Measurements from ENCODE around the gene WSB1.

WSB1 gene

DNA sequence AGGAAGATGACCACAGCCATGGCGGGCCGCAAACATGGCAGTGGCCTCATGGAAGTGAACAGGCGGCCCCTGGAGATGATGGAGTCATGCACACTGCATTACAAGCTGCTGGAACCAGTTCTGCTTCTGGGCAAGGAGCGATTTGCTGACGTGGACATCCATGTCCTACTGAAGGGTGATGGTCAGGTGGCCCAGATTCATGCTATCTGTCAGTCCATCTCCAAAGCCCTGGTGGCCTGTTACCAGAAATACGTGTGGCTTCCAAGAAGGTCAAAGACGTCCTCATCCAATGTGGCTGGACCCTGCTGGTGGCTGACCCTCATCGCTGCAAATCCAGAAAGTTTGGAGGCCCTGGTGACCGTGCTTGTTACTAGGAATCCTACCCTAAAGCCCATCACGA lies 13.4 kb upstream of the WSB1 start:
- no peak for DNase-seq (ENCODE audit: low read depth in 2 of 2)

DNA sequence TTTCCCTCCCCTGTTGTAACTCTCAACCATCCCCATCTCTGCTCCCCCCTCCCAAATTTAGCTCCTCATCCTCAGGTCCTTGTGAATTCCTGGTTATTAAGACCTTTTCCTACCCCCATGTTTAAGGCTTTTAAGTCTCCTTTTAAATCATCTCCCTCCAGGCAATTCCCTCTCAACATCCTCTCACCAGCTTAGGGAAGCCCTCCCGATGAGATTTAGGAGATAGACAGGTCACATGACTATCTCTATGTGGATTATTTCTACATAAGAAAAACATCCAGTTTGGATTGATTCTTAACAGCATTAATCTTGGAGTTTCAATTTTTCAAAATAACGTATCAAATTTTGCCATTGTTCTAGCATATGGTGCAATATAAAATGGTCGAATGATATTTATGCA lies 12.5 kb upstream of the WSB1 start:
- no peak for DNase-seq (ENCODE audit: low read depth in 2 of 2)

DNA sequence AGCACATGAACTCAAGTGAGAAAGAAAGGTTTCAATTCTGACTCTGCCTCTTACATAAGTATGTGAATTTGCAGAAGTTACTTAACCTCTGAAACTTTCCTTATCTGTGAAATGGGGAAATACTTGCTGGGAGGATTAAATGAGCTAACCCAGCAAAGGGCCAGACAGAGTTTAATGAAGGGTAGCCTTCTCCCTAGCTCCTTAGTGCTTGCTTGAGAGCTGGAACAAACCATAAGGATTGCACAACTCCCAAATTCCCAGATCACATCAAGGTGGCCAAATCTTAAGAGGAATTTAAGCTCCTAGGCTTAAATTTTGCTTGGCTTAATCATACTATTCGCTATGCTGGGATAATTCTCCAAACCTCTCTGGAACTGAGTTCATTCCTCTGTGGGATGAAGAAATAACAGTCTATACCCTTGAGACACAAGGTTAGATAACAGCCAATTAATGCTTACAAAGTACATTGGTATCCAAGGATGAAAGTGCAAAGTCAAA lies 11.8 kb upstream of the WSB1 start:
- no peak for DNase-seq (ENCODE audit: low read depth in 2 of 2)

DNA sequence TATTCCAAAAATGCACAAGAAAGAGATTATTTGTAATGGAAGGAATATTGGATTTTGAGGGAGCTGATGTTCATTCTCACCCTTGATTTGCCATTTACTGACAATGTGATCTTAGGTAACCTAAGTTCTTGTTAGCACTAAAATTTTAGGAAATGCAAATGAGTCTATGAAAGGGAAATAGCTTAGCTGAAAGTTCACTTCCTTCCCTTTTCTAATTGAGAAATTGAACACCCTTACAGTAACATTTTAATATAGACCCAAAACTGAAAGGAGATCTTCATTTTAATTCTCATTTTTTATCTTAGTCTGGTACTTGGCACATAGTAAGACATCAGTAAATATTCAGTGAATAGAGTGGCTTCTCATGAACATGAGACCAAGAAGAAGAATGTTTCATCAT lies 10.9 kb upstream of the WSB1 start:
- DNase-seq (ENCODE audit: low read depth in 2 of 2): no peak

DNA sequence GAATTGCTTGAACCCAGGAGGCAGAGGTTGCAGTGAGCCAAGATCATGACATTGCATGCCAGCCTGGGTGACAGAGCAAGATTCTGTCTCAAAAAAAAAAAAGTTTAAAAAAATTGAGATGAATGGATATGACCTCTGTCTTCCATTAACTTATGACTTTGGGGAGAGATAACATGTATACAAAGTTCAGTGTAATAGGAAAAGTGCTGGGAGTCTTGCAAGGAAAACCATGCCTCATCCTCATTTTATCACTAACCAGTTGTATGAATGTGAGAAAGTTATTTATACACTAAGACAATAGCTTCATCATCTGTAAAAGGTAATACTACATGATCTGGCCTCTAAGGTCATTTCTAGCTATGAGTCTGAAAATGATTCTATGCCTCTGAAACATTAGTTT lies 10.2 kb upstream of the WSB1 start:
- no peak for DNase-seq (ENCODE audit: low read depth in 2 of 2)

DNA sequence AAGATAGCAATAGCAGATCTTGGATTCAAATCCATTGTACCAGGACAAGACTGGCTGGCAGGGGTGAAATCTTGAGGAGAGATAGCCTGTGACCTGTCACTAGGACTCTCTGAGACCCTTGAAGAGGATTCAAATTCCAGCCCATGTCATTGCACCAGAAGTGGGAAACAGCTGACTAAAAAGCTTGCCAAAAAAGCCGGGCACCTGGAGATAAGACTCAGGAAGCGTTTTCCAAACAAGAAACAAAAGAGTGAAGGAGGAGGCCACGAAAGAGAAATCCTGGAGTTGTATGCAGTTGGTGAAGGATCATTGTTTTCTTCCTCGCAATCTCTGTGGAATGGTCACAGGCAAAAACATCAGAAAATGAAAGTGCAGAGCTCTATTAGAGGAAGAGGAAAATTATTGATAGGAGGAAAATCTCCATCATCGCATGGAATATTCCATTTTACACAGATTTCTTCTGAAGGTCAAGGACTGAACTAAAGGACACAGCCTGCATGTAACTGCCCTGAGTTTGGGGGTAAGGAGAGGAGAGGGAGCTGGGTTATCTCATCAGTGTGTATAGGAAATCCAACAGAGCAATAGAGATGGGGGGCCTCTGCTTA lies 9.0 kb upstream of the WSB1 start:
- DNase-seq (ENCODE audit: low read depth in 2 of 2): no peak

DNA sequence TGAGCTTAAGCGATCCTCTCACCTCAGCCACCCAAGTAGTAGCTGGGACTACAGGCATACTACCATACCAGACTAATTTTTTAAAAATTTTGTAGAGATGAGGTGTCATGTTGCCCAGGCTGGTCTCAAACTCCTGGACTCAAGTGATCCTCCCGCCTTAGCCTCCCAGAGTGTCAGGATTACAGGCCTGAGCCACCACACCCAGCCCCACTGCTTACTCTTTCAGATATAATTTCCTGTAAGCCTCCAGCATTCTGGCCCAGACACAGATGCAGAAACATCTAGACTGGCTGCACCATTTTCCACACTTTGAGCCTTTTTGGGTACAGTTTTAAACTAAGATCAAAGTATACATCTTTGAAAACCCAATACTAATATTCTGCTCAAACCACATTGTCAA lies 8.4 kb upstream of the WSB1 start:
- no peak for DNase-seq (ENCODE audit: low read depth in 2 of 2)

DNA sequence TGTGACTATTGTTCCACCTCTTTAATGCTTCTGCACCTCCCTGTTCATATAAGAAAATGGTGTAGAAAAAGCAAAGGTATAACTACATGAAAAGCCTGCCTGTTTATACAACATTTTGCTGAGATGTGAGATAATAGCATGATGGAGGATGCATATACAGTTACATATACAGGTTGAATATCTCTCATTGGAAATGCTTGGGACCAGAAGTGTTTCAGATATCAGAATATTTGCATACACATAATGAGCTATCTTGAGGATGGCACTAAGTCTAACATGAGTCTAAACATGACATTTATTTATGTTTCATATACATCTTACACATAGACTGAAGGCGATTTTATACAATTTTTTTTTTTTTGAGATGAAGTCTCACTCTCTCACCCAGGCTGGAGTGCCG lies 5.7 kb upstream of the WSB1 start:
- no peak for DNase-seq (ENCODE audit: low read depth in 2 of 2)

DNA sequence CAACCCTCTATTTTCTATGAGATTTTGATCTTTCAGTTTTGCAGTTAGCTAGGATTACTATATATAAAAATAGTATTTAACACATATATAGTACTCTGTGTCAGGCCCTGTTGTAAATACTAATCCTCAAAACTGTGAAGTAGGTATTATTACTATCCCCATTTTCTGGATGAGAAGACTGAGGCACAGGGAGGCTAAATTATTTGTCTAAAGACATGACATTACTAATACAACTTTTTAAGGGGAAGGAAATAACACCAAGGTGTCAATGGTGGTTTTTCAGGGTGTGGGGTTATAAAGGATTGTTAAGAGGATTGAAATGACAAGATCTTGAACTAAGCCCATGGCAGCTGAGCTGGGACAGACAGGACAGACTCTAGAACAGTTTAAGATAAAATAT lies 4.1 kb upstream of the WSB1 start:
- DNase-seq (ENCODE audit: low read depth in 2 of 2): no peak

DNA sequence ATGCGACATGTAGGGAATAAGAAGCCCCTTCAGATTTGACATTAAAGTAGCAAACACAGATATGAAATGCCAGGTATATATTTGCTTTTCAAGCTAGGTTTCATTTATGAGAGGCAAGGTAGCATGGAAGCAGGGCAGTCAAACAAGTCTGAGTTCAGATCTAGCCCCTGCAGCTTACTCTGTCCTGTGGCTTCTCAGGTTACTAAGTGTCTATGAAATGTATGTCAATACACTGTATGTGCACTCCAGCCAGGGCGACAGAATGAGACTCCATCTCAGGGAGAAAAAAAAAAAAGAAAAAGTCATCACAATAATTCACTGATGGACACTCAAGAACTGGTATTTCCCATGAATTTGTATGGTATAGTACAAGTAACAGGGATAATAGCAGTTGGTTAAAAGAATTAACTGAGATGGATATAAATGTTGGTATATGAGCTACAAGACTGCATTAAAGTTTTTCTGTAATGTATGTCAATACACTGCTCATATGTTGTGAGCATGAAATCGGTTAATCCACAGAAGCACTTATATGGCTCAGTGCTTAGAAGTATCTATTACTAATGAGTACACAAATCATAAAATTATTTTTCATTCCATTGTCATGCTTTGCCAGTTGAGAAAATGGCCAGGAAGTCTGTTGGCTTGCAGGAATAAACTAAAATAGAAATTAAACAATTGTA lies 2.9 kb upstream of the WSB1 start:
- DNase-seq (ENCODE audit: low read depth in 2 of 2): no peak

DNA sequence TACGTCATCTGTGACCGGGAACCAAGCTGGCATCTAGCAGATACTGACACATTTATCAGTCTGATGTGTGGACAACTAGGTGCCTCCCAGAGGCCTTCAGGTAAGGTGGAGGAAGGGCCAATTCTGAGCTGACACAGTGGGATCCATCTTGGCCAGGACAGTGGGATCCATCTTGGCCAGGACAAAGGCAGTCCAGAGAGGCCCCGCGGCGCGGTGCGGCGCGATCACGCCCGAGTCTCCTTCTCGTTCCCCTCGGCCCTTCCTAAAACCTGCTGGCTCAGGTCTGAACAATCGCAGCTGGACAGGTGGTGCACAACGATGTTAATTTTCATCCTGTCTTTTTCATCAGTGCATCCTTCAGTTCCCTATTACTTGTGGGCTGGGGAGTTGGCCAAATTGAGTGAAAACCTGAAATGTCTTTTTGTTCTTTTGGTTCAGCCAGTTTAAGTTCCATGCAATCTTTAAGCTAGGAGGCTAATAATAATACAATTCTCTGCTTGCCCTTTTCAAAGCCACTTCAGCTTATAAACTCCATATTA lies 486 bp upstream of the WSB1 start:
- DNase-seq (ENCODE audit: low read depth in 2 of 2): no peak

DNA sequence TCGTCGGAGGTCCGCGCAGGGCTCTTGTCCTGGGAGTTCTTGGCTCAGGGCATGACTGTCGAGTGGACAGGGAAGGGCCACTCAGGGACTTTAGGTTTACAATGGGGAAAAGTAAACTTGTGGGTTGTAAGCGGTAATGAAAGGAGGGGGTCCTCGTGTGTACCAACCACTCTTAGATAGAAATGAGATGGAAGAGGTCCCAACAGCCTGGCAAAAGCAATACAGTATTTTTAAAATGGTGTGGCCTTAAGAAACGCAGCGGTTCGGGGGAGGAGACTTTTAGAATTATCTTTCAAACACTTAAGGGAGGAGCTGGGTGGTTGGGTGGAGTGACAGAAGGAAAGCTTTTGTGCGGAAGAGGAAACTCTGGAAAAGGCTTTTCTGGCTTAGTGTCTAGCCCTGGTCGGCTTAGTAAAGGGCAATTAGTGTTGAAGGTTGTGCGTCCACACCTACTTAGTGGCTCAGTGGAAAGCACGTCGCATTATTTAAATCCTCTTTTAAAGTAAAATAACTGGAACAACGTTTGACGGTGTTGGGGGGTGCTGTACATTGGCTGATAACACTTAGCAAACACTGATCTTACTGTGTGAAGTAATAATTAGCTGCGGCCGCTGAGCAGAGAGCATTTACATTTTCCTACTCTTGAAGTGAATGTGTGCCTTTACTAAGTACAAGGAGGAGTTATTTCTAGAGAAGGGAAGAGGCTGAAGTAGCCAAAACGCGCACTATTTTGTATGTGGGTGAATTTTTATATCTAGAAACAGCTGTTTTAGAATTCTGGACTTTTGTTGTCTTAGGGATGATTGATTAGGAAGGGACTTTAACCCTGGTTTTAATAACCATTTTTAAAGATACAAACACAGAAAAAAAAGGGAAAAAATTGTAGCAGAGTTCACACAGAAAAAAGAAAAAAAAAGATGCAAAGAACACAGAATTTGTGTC lies 1.0 kb downstream of the WSB1 start:
- no peak for DNase-seq (ENCODE audit: low read depth in 2 of 2)

DNA sequence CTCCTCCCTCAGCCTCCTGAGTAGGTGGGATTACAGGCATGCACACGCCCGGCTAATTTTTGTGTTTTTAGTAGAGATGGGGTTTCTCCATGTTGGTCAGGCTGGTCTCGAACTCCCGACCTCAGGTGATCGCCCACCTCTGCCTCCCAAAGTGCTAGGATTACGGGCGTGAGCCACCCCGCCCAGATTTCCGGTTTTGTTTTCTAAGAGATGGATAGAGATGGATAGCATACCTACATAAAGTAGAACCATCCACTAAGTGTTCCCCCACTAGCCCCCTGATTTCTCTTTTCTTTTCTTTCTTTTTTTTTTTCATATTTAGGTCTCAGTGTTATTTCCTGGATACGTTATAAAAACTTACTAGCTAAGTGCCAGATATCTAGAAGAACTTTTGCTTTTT lies 2.0 kb downstream of the WSB1 start:
- DNase-seq (ENCODE audit: low read depth in 2 of 2): no peak

DNA sequence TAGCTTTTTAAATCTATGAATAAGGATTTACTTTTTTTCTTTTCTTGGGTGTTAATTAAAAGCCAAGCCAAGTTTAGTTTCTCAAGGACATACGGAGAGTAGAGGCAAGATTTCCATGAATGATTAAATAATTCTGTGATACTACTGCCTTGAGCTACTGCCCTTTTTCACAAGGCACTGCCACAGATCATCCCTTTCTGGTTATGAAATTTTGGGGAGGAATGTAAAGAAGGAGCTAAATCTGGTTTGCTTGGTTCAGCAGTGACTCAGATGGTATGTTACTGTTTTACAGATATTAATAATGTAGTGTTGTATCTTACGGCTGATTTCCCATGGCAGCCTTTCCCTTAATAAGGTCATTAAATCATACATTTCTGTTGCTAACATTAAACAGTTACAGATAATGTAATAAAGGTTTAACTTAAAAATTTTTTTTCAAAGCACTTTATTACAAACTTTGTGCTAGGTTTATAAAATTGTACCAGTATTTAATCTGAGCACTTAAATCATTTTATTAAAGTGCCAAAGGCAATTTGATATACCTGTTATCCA lies 2.6 kb downstream of the WSB1 start:
- DNase-seq (ENCODE audit: low read depth in 2 of 2): no peak

DNA sequence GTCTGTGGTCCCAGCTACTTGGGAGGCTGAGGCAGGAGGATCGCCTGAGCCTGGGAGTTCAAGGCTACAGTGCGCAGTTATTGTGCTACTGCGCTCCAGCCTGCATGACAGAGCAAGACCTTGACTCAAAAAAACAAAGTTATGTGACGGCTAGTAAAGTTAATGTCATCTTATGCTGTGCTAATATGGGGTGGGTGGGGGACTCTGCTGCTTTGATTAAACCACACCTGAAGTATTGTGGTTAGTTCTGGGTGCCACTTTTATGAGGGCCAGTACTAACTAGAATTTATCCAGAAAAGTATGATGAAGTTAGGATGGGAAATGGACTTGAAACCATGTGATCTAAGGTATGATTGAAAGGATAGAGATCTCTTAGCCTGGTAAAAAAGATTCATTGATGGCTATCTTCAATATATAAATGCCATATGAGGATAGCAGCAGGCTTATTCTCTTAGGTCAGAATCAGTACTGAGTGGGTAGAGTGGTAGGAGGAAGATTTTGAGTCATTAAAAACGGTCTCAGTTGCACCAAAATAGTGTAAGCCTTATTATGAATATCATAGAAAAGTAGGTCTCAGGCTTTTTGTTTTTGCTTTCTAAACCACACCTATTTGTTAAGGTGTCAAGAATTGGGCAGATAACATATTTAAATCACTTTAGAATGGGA lies 5.6 kb downstream of the WSB1 start:
- DNase-seq (ENCODE audit: low read depth in 2 of 2): no peak

DNA sequence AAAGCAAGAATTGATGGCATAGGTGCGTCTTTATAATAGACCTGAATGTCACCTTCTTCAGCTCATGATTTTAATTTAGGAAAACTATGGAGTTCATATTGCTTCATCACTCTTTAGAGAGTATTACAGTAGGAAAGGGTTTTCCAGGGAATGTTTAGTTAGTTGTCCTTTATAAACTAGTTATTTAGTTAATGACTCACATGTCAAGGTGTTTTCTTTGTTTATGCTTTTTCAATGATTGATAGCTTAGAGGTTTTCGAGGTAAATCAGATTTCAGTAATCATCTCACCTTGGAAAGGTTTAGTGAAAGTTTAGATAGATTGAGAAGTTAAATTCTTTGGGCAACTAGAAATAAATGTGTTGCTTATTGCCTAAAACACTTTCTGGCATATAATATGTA lies 9.8 kb downstream of the WSB1 start:
- DNase-seq (ENCODE audit: low read depth in 2 of 2): no peak

DNA sequence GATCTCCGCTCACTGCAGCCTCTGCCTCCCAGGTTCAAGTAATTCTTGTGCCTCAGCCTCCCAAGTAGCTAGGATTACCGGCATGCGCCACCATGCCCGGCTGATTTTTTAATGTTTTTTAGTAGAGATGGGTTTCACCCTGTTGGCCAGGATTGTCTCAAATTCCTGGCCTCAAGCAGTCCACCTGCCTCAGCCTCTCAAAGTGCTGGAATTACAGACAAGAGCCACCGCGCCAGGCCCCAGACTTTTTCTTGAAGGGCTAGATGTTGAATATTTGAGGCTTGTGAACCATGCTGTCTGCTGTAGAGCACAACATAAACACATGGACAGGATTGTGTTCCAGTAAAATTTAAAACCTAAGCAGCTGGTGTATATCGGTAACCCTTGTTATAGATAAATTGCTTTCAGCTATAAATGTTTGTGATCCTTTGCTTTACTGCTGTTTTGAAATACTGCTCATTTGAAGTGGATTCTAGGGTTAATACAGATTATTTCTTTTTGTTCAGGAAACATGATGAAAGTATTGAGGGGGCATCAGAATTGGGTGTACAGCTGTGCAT lies 12.4 kb downstream of the WSB1 start:
- no peak for DNase-seq (ENCODE audit: low read depth in 2 of 2)

DNA sequence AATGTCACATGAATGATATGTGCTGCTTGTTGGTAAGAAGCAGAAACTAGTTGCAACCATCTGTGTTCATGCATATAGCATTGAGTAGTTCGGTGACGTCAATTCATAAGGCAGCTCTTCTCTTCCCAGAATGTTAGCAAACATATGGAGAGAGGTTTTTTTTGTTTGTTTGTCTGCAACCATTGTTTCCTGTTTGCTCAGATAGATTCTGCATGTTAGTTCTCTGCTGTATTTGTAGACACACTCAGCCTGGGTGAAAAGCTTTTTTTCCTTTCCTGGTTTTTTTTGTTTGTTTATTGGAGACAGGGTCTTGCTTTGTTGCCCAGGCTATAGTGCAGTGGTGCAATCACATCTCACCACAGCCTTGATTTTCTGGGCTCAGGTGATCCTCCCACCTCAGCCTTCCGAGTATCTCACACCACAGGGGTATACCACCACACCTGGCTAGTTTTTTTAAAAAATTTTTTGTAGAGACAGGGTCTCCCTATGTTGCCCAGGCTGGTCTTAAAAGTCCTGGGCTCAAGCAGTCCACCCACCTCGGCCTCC lies 16.7 kb downstream of the WSB1 start:
- no peak for DNase-seq (ENCODE audit: low read depth in 2 of 2)

DNA sequence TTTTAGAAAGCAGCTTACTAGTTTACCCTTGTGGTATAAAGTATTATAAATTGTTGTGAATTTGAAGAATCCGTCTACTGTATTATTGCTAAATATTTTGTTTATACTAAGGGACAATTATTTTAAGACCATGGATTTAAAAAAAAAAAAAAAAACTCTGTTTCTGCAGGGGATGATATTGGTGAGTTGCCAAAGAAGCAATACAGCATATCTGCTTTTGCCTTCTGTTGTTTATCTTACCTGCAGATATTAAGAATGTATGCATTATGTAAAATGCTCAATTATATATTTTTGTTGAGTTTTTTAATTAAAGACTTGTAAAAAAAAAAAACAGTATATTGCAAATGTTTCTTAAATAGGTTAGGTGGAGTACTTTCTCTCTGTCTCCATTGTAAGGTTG lies 19.4 kb downstream of the WSB1 start:
- no peak for DNase-seq (ENCODE audit: low read depth in 2 of 2)

DNA sequence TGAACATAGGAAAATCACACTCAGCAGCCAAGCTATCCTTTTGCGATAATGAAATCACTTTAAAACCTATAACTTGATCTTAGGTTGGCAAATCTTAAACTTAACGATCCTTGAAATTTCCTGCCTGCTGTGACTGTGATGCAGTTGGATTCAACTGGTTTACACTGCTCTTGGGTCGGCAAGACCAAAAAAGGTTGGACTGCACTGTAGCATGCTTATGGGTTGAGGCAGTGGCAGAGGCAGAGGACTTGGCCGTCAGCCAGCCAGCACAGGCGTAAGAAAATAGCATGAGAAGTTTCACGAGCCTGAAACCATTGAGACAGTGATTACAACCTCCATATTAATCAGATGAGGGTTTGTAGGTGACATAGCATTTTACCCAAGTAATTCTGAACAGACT lies 21.4 kb downstream of the WSB1 start:
- DNase-seq (ENCODE audit: low read depth in 2 of 2): no peak
